H1 (cell line): ENCODE measurements around the gene RIN2.

Source experiments
- CTBP2 ChIP-seq: IDR thresholded peaks from 2 replicates; pipeline ENCODE4 v1.7.0; 2011; ENCODE audit warnings: borderline replicate concordance, mild to moderate bottlenecking, moderate library complexity, mixed read lengths, low read length; ENCODE audit not compliant: insufficient read depth, insufficient read length
- CTCF ChIP-seq, 3 experiments: IDR thresholded peaks; 1 replicate in 2 of 3; 2 replicates in 1 of 3; pipeline versions ENCODE4 v1.5.1 to v1.6.1; 2011; ENCODE audit warnings: low read length in 3 of 3, mild to moderate bottlenecking in 3 of 3, inconsistent platforms in 2 of 3, low read depth in 1 of 3, moderate library complexity in 1 of 3; ENCODE audit not compliant: insufficient read depth in 1 of 3; ENCODE audit errors: control extremely low read depth in 1 of 3
- EZH2 ChIP-seq: fragments of 200-600 bp; sonication (generic); IDR thresholded peaks from 2 replicates; pipeline ENCODE4 v1.7.1; 2012; ENCODE audit warnings: low read depth, mild to moderate bottlenecking, moderate library complexity, low read length, inconsistent platforms; ENCODE audit not compliant: severe bottlenecking
- JUN ChIP-seq: IDR thresholded peaks from 2 replicates; pipeline ENCODE4 v1.6.1; 2011; ENCODE audit warnings: low read depth, mild to moderate bottlenecking, improper control_type of control experiment, low read length
- KDM1A ChIP-seq: fragments of 200-600, 300-600 bp; sonication (generic); IDR thresholded peaks from 2 replicates; pipeline ENCODE4 v1.7.1; 2016; ENCODE audit warnings: mild to moderate bottlenecking, low read length, borderline replicate concordance
- SIN3A ChIP-seq, 2 experiments: IDR thresholded peaks in 1 of 2; conservative IDR thresholded peaks in 1 of 2; 2 replicates each; pipeline ENCODE4 v1.6.1; 2011 to 2012; ENCODE audit warnings: low read length in 2 of 2, improper control_type of control experiment in 1 of 2, low read depth in 1 of 2, mild to moderate bottlenecking in 1 of 2
- SP4 ChIP-seq: IDR thresholded peaks from 2 replicates; pipeline ENCODE4 v1.6.1; 2012; ENCODE audit warnings: low read length, inconsistent platforms
- TAF1 ChIP-seq: IDR thresholded peaks from 2 replicates; pipeline ENCODE4 v1.6.1; 2011; ENCODE audit warnings: mild to moderate bottlenecking, low read depth, low read length
- TCF12 ChIP-seq: IDR thresholded peaks from 2 replicates; pipeline ENCODE4 v1.6.1; 2011; ENCODE audit warnings: low read depth, mild to moderate bottlenecking, low read length

- TF ChIP-seq TAF1 (no peak), SIN3A (conservative IDR thresholded peaks at IDR 0.05 in 1 of 2, IDR thresholded peaks at IDR 0.05 in 1 of 2; ENCODE audit: low read depth in 1 of 2, low read length in 2 of 2) (no peak), CTCF (IDR thresholded peaks at IDR 0.05; ENCODE audit: control extremely low read depth in 1 of 3, insufficient read depth in 1 of 3, low read depth in 1 of 3, low read length in 3 of 3) (no peak), EZH2 (no peak), KDM1A (no peak), TCF12 (no peak), CTBP2 (no peak), JUN (no peak), SP4 (no peak)
Observed at GRCh38 chr20:19750101-19750606, 7.9 kb upstream of the RIN2 start.
